HepG2 (cell line): Measurements from ENCODE around the gene DNAJC2. TPM values are rescaled to one million over a fixed set of nuclear protein-coding genes. Genes with fewer than 3 reads are reported as not detected.

ENCODE experiments used
- ATRX ChIP-seq: sonication (generic); formaldehyde crosslinking; IDR thresholded peaks from 2 replicates; pipeline ENCODE4 v1.4.0; 2020; ENCODE audit warnings: missing genetic modification reagents, borderline replicate concordance
- CSRNP1 ChIP-seq: sonication (generic); formaldehyde crosslinking; IDR thresholded peaks from 2 replicates; pipeline ENCODE4 v1.8.1; 2023; ENCODE audit warnings: mild to moderate bottlenecking, missing genetic modification reagents
- ETV5 ChIP-seq: IDR thresholded peaks from 2 replicates; pipeline ENCODE4 v1.6.1; 2018; ENCODE audit warnings: missing biosample characterization, missing genetic modification reagents, inconsistent platforms, borderline replicate concordance
- IKZF5 ChIP-seq: IDR thresholded peaks from 2 replicates; pipeline ENCODE4 v1.6.1; 2018; ENCODE audit warnings: missing genetic modification reagents, mild to moderate bottlenecking, missing compliant biosample characterization
- IRF1 ChIP-seq: sonication (generic); formaldehyde crosslinking; IDR thresholded peaks from 2 replicates; pipeline ENCODE4 v1.4.0; 2020; ENCODE audit warnings: low read depth, mild to moderate bottlenecking, missing genetic modification reagents
- KMT2B ChIP-seq: IDR thresholded peaks from 2 replicates; pipeline ENCODE4 v1.6.1; 2016; ENCODE audit warnings: missing genetic modification reagents, missing compliant biosample characterization
- NR2F2 ChIP-seq: IDR thresholded peaks from 2 replicates; pipeline ENCODE4 v1.6.1; 2012; ENCODE audit warnings: low read depth, inconsistent platforms, borderline replicate concordance
- POLR2A ChIP-seq, 2 experiments: IDR thresholded peaks; 2 replicates each; pipeline ENCODE4 v1.6.1; 2011; ENCODE audit warnings: low read depth in 2 of 2, low read length in 2 of 2, mild to moderate bottlenecking in 1 of 2, moderate library complexity in 1 of 2; ENCODE audit not compliant: insufficient read depth in 1 of 2
- REL ChIP-seq: sonication (generic); formaldehyde crosslinking; conservative IDR thresholded peaks from 2 replicates; pipeline ENCODE4 v1.8.0; 2022; ENCODE audit warnings: mild to moderate bottlenecking, missing genetic modification reagents, moderate library complexity
- RERE ChIP-seq: IDR thresholded peaks from 2 replicates; pipeline ENCODE4 v1.6.1; 2016; ENCODE audit warnings: low read depth, missing genetic modification reagents, missing compliant biosample characterization
- SOX6 ChIP-seq, 2 experiments: fragments of 450-650 bp in 1 of 2; sonication (generic) in 1 of 2; formaldehyde crosslinking in 1 of 2; IDR thresholded peaks; 2 replicates each; pipeline versions ENCODE4 v1.4.0 to v1.6.1; 2017 to 2020; ENCODE audit warnings: antibody characterized with exemption in 1 of 2, mild to moderate bottlenecking in 1 of 2, missing genetic modification reagents in 1 of 2
- ZBTB34 ChIP-seq: sonication (generic); formaldehyde crosslinking; IDR thresholded peaks from 2 replicates; pipeline ENCODE4 v1.8.0; 2022; ENCODE audit warnings: mild to moderate bottlenecking, missing genetic modification reagents
- ZNF569 ChIP-seq: sonication (generic); formaldehyde crosslinking; IDR thresholded peaks from 2 replicates; pipeline ENCODE4 v1.5.0; 2020; ENCODE audit warnings: mild to moderate bottlenecking, missing genetic modification reagents, moderate library complexity, borderline replicate concordance
- ZNF7 ChIP-seq: IDR thresholded peaks from 2 replicates; pipeline ENCODE4 v1.6.1; 2016; ENCODE audit warnings: missing biosample characterization, missing genetic modification reagents
- ZSCAN21 ChIP-seq: sonication (generic); formaldehyde crosslinking; IDR thresholded peaks from 2 replicates; pipeline ENCODE4 v1.8.0; 2022; ENCODE audit warnings: mild to moderate bottlenecking, missing genetic modification reagents, moderate library complexity, borderline replicate concordance
- polyA plus RNA-seq, 8 experiments: library from polyadenylated mRNA; depleted of rRNA in 3 of 8; stranded (reverse) in 7 of 8; unstranded in 1 of 8; fragments of >200 nt; fragmentation: Illumina TruSeq in 4 of 8; extraction: Trizol in 4 of 8; gene quantifications; 2 replicates each; pipeline versions ENCODE4 v1.2.1 to v1.2.3, GENCODE V29; 2011 to 2016; ENCODE audit warnings: low read depth in 4 of 8, missing spikeins in 1 of 8, mixed read lengths in 1 of 8; ENCODE audit not compliant: insufficient read depth in 1 of 8
- total RNA-seq, 5 experiments: library from RNA; depleted of rRNA; stranded (reverse); fragments of >200 nt; fragmentation: Illumina TruSeq; extraction: Trizol; gene quantifications; 2 replicates each; pipeline ENCODE4 v1.2.3, GENCODE V29; 2016; ENCODE audit warnings: low read depth in 1 of 5

Gene DNAJC2
- total and polyA plus RNA-seq, 2 of the 13 experiments (the other 11 are each of a cell fraction or from before 2014, with no cell fraction given) = 19.6 to 42.0 TPM

GRCh38 chr7:103296901-103297836, 47.4 kb downstream of the DNAJC2 start, which contains the start of gene PMPCB (continued):
- TF ChIP-seq ETV5 (peak; percentile 78), ZBTB34 (CRISPR knock-in tag) (no peak), ATRX (CRISPR knock-in tag) (no peak), REL (CRISPR knock-in tag) (no peak), IRF1 (CRISPR knock-in tag) (no peak), IKZF5 (CRISPR knock-in tag) (peak; percentile 74), KMT2B (CRISPR knock-in tag) (peak; percentile 98), RERE (CRISPR knock-in tag) (no peak), POLR2A (IDR thresholded peaks at IDR 0.05; ENCODE audit: insufficient read depth in 1 of 2, low read depth in 2 of 2, low read length in 2 of 2) (peak; percentile 75 to 76), ZNF7 (CRISPR knock-in tag) (no peak), ZSCAN21 (no peak), CSRNP1 (CRISPR knock-in tag) (peak; percentile 71), SOX6 (IDR thresholded peaks at IDR 0.05) (no peak), SOX6 (CRISPR knock-in tag; IDR thresholded peaks at IDR 0.05) (peak; percentile 65), ZNF569 (CRISPR knock-in tag) (no peak), NR2F2 (peak; percentile 84)
